GM19452 (cell line): ENCODE measurements around the gene PTPN3.

Source experiments
- ATAC-seq: cut with Tn5 transposase; IDR thresholded peaks from one replicate; pipeline ENCODE4 v1.9.1; 2021; ENCODE audit not compliant: unreplicated experiment

Gene PTPN3

GRCh38 chr9:109478051-109478563 lies 20.0 kb downstream of the PTPN3 start:
- no peak for ATAC-seq

DNA sequence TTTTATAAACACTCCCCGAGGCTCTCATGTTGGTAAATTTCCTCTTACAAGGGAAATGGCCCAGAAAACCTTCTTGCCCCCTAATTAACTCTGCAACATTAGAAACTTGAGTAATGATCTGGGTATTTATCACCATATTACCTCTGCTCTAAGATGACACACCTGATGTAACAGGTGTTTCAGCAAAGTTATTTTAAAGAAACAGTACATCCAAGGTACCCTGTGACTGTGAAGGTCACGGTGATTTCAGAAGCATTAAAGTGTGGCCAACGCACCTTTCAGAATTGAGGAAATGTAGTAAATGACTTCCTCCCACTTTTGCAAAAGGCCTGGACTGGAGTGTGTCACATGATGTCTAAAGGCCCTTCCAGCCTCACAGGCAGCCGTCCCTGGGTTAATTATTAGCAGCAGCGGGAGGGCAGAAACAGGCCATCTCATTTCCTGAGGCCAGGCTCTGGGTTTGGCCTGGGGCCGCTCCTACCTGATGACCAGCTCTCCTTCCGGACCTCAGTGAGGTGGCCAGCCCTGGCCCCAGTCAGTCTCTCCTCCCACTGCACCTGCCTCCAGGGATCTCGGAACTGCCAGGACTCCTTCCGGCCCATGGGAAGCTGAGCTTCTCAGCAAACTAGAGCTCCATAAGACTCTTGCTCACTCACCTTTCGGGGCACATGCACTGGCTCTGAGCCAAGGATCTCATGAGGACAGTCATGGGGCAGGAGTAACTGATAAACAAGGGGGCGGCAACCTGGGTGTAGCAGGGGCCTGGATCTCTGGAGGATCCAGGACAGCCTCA lies 20.7 kb downstream of the PTPN3 start:
- peak; percentile 98 for ATAC-seq

DNA sequence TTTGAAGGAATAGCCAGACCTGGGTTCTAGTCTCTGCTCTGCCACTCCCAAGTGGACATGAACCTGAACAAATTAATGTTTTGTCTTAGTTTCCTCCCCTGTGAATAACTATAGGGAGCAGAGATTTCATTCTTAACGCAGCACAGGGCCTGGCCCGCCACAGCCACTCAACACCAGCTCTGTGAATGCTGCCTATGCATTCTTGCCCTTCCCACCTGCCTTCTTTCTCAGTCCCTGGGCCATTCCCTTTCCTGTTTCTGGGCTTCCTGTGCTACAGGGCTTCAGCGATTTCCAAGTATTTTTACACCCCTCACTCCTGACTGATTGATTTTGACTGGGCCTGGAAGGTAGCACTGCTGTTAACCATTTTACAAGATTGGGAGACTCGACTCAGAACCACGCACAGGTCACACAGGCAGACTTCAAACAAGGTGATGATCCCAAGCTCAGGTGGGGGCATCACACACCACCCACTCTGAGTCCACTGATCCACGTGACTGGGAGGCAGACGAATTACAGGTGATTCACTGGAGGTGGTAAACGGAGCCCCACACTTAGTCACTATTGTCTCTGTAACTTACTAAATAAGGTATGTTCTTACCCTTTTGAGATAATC lies 21.4 kb downstream of the PTPN3 start:
- no peak for ATAC-seq

- no peak for ATAC-seq
These were observed 22.6 kb downstream of the PTPN3 start for GRCh38 chr9:109475526-109475925.

DNA sequence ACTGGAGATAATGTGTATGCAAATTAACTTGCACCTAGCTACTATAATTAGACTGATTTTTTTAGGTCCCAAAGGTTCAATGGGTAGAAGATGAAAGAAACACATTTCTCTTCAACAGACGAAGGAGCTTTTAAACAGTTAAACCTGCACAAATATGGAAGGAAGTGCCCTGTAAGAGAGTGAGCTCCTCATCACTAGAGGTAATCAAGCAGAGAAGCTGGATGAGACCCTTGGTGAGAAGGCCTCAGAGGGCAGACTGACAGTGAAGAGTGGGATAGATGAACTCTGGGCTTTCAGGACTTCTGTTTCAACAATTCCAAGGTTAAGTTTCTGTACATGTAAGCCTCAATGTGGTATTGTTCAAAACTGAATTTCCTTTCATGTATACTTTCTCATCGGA lies 23.2 kb downstream of the PTPN3 start:
- ATAC-seq: no peak

DNA sequence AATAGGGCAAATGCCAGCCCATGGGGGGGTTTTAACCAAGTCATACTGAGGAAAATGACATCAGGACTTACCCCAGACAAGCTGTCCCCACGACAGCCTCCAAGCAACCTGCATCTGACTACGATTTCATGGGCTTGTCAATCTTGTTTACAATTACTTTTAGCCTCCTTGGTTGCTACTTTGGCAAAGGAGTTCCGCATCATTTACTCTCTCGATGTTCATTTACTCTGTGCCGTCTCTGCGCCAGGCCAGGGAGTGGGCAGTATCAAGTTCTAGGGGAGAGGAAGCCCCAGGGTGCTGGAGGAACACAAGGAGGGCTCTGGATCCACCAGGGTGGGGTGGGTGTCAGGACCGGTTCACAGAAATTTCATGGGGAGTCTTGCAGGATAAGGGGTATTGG lies 23.9 kb downstream of the PTPN3 start:
- ATAC-seq: no peak

DNA sequence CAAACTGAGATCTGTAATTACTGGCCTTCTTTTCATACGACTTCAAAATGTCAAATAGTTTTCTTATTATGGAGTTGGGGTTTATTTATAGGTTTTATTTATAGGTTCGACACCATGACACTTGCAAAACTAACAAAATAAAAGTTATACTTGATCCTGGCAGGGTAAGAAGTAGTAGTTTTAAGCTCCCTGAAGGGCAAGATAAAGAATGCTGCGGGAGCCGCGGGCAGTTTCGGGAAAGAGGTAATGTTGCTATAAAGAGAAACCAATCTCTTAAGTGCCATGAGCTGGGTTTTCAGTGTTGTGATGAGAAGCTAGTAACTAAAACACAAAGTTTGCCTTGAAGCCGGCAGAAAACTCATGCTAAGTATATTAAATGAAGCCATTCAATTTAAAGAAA lies 24.8 kb downstream of the PTPN3 start:
- no peak for ATAC-seq

- ATAC-seq: no peak
These were observed 26.4 kb downstream of the PTPN3 start for GRCh38 chr9:109471475-109472393.

GRCh38 chr9:109469646-109470358 lies 28.3 kb downstream of the PTPN3 start:
- ATAC-seq: peak; percentile 97

DNA sequence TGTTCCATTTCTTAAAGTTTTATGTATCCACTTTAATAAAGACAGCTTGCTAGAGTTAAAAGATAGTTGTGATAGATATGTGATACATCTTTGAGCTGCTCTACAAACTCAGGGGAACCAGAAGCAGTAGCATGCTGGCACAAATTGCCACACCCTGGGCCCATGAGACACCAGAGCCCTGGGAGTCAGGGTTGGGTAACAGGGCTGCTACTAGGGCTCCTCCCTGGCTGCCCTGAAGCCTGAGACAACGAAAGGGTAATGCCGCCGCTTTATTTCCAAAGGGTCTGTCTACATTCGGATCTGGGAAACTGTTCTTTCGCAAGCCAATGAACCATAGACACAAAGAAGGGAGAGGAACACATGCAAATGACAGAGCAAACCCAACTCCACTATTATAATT lies 29.2 kb downstream of the PTPN3 start:
- ATAC-seq: no peak

GRCh38 chr9:109467936-109468335 lies 30.2 kb downstream of the PTPN3 start:
- no peak for ATAC-seq

GRCh38 chr9:109466623-109467590 lies 31.2 kb downstream of the PTPN3 start:
- ATAC-seq: no peak

DNA sequence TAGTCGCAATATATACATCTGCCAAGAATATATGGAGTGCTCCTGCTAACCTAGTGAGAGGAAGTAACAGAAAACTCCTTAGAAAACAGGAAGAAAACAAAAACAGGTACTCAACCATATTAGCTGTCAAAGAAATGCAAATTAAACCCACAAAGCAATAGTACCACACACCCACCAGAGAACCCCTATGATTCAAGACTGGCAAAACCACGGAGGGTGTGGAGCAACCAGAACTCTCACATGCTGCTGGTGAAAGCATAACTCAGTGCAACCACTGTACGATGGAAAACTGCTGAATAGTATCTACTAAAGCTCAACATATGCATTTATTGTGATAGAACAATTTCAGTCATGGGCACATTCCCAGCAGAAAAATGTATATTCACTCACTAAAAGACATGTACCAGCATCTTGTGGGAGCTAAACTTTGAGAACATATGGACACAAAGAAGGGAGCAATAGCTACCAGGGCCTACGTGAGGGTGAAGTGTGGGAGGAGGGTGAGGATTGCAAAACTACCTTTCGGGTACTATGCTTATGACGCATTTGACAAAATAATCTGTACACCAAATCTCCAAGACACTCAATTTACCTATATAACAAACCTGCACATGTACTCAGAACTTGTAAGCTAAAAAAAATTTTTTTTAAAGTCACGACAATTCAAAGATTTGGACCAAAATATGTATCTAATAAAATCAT lies 34.0 kb downstream of the PTPN3 start:
- ATAC-seq: no peak

DNA sequence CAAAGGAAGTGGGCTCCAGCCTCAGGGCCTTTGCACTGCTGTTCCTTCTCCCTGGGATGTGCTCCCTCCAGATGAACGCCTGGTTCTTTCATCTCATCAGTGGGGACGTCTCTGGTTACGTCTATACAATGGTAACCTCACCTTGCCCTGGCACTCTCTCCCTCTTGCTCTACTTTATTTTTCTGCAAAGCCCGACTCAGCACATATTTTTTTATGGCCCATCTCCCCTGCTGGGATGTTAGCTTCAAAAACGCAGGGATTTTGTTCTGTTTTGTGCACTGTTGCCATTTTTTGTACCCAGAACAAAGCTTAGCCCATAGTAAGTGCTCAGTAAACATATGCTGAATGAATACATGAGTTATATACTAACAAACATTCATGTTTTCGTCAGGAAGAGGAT lies 37.5 kb downstream of the PTPN3 start:
- ATAC-seq: no peak

GRCh38 chr9:109459423-109459822 lies 38.7 kb downstream of the PTPN3 start:
- no peak for ATAC-seq

DNA sequence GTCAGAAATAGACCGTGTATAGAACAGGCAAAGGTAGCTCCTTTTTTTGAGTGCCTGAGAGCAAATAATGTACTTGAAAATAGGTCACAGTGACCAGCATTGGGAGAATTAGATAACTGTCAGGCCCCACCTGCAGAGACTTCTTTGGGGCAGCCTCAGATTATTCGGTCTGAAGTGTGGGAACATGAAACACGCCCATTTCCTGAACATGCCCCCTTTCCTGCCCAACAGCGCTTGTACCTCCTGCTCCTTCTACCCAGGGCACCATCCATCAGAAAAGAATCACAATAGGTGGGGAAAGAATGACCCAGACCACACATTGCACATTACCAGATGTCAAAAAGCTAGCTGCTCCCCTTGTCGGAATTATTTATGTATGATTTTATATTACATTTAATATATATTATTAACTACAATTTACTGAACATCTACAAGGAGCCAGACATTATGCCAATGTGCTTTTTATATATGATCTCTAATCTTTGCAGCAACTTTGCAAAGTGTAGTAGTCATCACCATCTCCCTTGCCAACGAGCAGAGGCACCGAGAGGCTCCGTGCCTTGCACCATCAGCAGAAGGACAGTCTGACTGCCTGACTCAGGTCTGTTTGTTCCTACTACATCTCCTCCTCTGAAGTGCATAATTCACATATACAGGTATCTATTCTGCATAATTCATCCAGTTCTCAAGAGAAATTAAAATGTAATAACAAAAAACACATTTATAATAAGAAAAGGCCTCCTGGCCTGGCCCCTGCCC lies 39.5 kb downstream of the PTPN3 start:
- no peak for ATAC-seq

DNA sequence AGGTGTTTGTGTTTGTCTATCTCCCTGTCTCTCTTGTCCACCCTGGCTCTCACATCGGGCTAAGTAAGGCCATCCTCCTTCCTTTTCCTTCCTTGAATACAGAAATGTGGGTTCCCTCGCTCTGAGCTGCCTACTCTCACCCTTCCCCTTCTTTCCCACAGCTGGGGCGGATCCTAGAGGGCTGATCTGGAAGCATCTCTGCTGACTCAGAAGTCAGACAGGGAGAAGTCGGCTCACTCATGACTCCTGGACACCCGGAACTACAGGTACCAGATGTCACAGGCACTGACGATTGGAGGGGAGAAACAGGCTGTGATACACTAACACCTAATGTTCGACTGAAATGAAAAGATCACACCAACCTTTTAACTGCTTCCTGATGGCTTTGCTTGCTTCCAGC lies 41.3 kb downstream of the PTPN3 start:
- ATAC-seq: no peak

DNA sequence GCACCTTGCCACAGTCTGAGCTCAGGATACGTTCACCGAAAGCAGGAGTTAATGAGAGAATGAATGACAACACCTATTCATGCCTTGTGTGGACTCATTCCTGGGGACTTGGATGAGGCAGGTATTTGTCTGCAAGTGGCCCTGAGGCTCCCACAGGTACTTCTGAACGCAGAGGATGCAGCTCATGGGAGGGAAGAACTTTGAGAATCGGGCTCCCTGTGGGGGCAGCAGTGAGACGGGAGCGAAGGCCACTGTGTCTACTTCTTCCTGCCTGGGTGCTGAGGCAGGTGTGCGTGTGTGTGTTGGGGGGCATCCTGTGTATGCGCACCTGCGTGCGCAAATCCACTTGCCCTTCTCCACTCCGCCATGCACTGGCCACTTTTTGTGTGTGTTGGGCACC lies 42.2 kb downstream of the PTPN3 start:
- no peak for ATAC-seq
